ENCODE data around the gene SH3PXD2B. TPM values are rescaled to one million over a fixed set of nuclear protein-coding genes. Genes with fewer than 3 reads are reported as not detected.

SH3PXD2B gene
- polyA plus RNA-seq, 3 donors: 0.19 to 0.77 (median 0.31) TPM

- intact Hi-C loops (cut with micrococcal nuclease): loop anchor here in 1 of 2 donors (5.0 kb wide), 1 partner anchor 35 kb away; no protein-coding TSS in a partner anchor
- no peaks in the 10 kb centered on the region for H3K79me2 ChIP-seq (ENCODE audit: insufficient read depth, low read length)
- H3K9me3 Mint-ChIP-seq: peaks cover 0 to 2% (median 0%) of the 10 kb centered on the region in 7 donors
Observed at GRCh38 chr5:172422255-172422654, 32.1 kb downstream of the SH3PXD2B start.

GRCh38 chr5:172421020-172421419 lies 33.3 kb downstream of the SH3PXD2B start:
- H3K4me1 ChIP-seq (ENCODE audit: control insufficient read depth in 1 of 2, insufficient read depth in 2 of 2, low read length in 2 of 2): peaks cover 24 to 34% of the 10 kb centered on the region in 2 donors
- H3K36me3 ChIP-seq (replicated peaks in 1 of 2; ENCODE audit: control insufficient read depth in 1 of 2, insufficient read depth in 2 of 2, low read length in 2 of 2): no peaks in the 10 kb centered on the region
- no peak overlapping the region for H2AFZ ChIP-seq (ENCODE audit: insufficient read depth, low read depth, low read length, poor library complexity, severe bottlenecking)
- H3K4me3 Mint-ChIP-seq: no peak overlapping the region
- H3K4me2 ChIP-seq (replicated peaks; ENCODE audit: extremely low read depth, low read length, poor library complexity, severe bottlenecking): no peak overlapping the region
- H3K27me3 Mint-ChIP-seq (ENCODE audit: low read depth in 3 of 3): peaks cover 11 to 13% (median 12%) of the 10 kb centered on the region in 3 donors
- H3K4me1 Mint-ChIP-seq: peaks cover 41% of the 10 kb centered on the region
- H3K9ac ChIP-seq (ENCODE audit: insufficient read depth, low read length, poor library complexity, severe bottlenecking): no peak overlapping the region
- peaks cover 0 to 2% (median 0%) of the 10 kb centered on the region in 7 donors for H3K9me3 Mint-ChIP-seq
- no peak for TF ChIP-seq CTCF (IDR thresholded peaks at IDR 0.05)
- intact Hi-C loops (cut with micrococcal nuclease): loop anchor here in 1 of 2 donors (5.0 kb wide), 1 partner anchor 36 kb away; no protein-coding TSS in a partner anchor
- H3K27me3 ChIP-seq (ENCODE audit: control insufficient read depth in 2 of 2, insufficient read depth in 2 of 2, low read length in 2 of 2): peaks cover 0 to 4% of the 10 kb centered on the region in 2 donors
- no CpG with 5 or more reads among the region's 7 CpGs for WGBS (ENCODE audit: insufficient coverage)
- DNase-seq: no peak
- no peaks in the 10 kb centered on the region for H3K9me3 ChIP-seq (replicated peaks in 1 of 2; ENCODE audit: control insufficient read depth in 1 of 2, insufficient read depth in 1 of 2, low read length in 2 of 2)
- no peaks in the 10 kb centered on the region for H4K20me1 ChIP-seq (ENCODE audit: insufficient read depth, low read length)
- H3K27ac Mint-ChIP-seq: peak overlapping the region in 2 of 7 donors; percentile 30 to 82
- peaks cover 0 to 2% of the 10 kb centered on the region in 2 donors for H3K36me3 Mint-ChIP-seq
- H3K27ac ChIP-seq (ENCODE audit: low read depth in 1 of 2, low read length in 2 of 2): no peak overlapping the region
- H3K79me2 ChIP-seq (ENCODE audit: insufficient read depth, low read length): no peaks in the 10 kb centered on the region
- H3K4me3 ChIP-seq (replicated peaks in 1 of 3; ENCODE audit: low read depth in 2 of 3, low read length in 3 of 3): no peak overlapping the region

More at GRCh38 chr5:172422255-172422654, 32.1 kb downstream of the SH3PXD2B start:
- peaks cover 24 to 34% of the 10 kb centered on the region in 2 donors for H3K4me1 ChIP-seq (ENCODE audit: control insufficient read depth in 1 of 2, insufficient read depth in 2 of 2, low read length in 2 of 2)
- no peak overlapping the region for H3K27ac ChIP-seq (ENCODE audit: low read depth in 1 of 2, low read length in 2 of 2)
- no peaks in the 10 kb centered on the region for H3K9me3 ChIP-seq (replicated peaks in 1 of 2; ENCODE audit: control insufficient read depth in 1 of 2, insufficient read depth in 1 of 2, low read length in 2 of 2)
- peaks cover 0 to 2% of the 10 kb centered on the region in 2 donors for H3K36me3 Mint-ChIP-seq
- H2AFZ ChIP-seq (ENCODE audit: insufficient read depth, low read depth, low read length, poor library complexity, severe bottlenecking): no peak overlapping the region
- peaks cover 41% of the 10 kb centered on the region for H3K4me1 Mint-ChIP-seq
- H3K27ac Mint-ChIP-seq: no peak overlapping the region
- no peak overlapping the region for H3K4me2 ChIP-seq (replicated peaks; ENCODE audit: extremely low read depth, low read length, poor library complexity, severe bottlenecking)
- no peak for DNase-seq
- WGBS (ENCODE audit: insufficient coverage): 97% methylated on average over 7 of the region's 10 CpGs
- H3K4me3 ChIP-seq (replicated peaks in 1 of 3; ENCODE audit: low read depth in 2 of 3, low read length in 3 of 3): no peak overlapping the region
- H3K9ac ChIP-seq (ENCODE audit: insufficient read depth, low read length, poor library complexity, severe bottlenecking): no peak overlapping the region
- TF ChIP-seq CTCF (IDR thresholded peaks at IDR 0.05): no peak
- no peaks in the 10 kb centered on the region for H3K36me3 ChIP-seq (replicated peaks in 1 of 2; ENCODE audit: control insufficient read depth in 1 of 2, insufficient read depth in 2 of 2, low read length in 2 of 2)
- H3K4me3 Mint-ChIP-seq: no peak overlapping the region
- H4K20me1 ChIP-seq (ENCODE audit: insufficient read depth, low read length): no peaks in the 10 kb centered on the region
- peaks cover 12 to 24% (median 22%) of the 10 kb centered on the region in 3 donors for H3K27me3 Mint-ChIP-seq (ENCODE audit: low read depth in 3 of 3)
- H3K27me3 ChIP-seq (ENCODE audit: control insufficient read depth in 2 of 2, insufficient read depth in 2 of 2, low read length in 2 of 2): peaks cover 3 to 16% of the 10 kb centered on the region in 2 donors

Measured in CD14-positive monocyte (primary cell).